HepG2 (cell line): ENCODE data around the gene ZACN. TPM values are rescaled to one million over a fixed set of nuclear protein-coding genes. Genes with fewer than 3 reads are reported as not detected.

Experiments used
- BATF2 ChIP-seq: sonication (generic); formaldehyde crosslinking; IDR thresholded peaks from 2 replicates; pipeline ENCODE4 v1.8.0; 2022; ENCODE audit warnings: mild to moderate bottlenecking, missing genetic modification reagents, moderate library complexity
- CC2D1A ChIP-seq: sonication (generic); formaldehyde crosslinking; IDR thresholded peaks from 2 replicates; pipeline ENCODE4 v1.8.1; 2023; ENCODE audit warnings: mild to moderate bottlenecking, missing genetic modification reagents
- DRAP1 ChIP-seq: IDR thresholded peaks from 2 replicates; pipeline ENCODE4 v1.6.1; 2016; ENCODE audit warnings: missing genetic modification reagents, missing compliant biosample characterization
- E2F1 ChIP-seq: sonication (generic); formaldehyde crosslinking; IDR thresholded peaks from 2 replicates; pipeline ENCODE4 v1.5.0; 2020; ENCODE audit warnings: missing genetic modification reagents
- ETV5 ChIP-seq: IDR thresholded peaks from 2 replicates; pipeline ENCODE4 v1.6.1; 2018; ENCODE audit warnings: missing biosample characterization, missing genetic modification reagents, inconsistent platforms, borderline replicate concordance
- FOXC1 ChIP-seq: sonication (generic); formaldehyde crosslinking; IDR thresholded peaks from 2 replicates; pipeline ENCODE4 v1.8.0; 2022; ENCODE audit warnings: mild to moderate bottlenecking, missing genetic modification reagents, borderline replicate concordance
- GTF2F1 ChIP-seq: fragments of 150-350 bp; IDR thresholded peaks from 2 replicates; pipeline ENCODE4 v1.6.1; 2014; ENCODE audit warnings: low read length
- MED13 ChIP-seq: sonication (generic); formaldehyde crosslinking; IDR thresholded peaks from 2 replicates; pipeline ENCODE4 v1.5.0; 2020; ENCODE audit warnings: missing genetic modification reagents
- MXI1 ChIP-seq: IDR thresholded peaks from 3 replicates; pipeline ENCODE4 v1.6.1; 2012; ENCODE audit warnings: low read depth, low read length, inconsistent platforms, borderline replicate concordance
- NCOR1 ChIP-seq: fragments of 200-600 bp; sonication (generic); IDR thresholded peaks from 2 replicates; pipeline ENCODE4 v1.7.0; 2017; ENCODE audit warnings: antibody characterized with exemption, low read length, borderline replicate concordance
- NFE2L2 ChIP-seq: fragments of 150-350 bp; IDR thresholded peaks from 2 replicates; pipeline ENCODE4 v1.6.1; 2014; ENCODE audit warnings: low read length
- THRA ChIP-seq: sonication (generic); formaldehyde crosslinking; IDR thresholded peaks from 2 replicates; pipeline ENCODE4 v1.4.0; 2020; ENCODE audit warnings: missing genetic modification reagents, borderline replicate concordance
- TMF1 ChIP-seq: sonication (generic); formaldehyde crosslinking; IDR thresholded peaks from 2 replicates; pipeline ENCODE4 v1.8.1; 2022; ENCODE audit warnings: low read depth, missing genetic modification reagents
- ZFP62 ChIP-seq: sonication (generic); formaldehyde crosslinking; IDR thresholded peaks from 2 replicates; pipeline ENCODE4 v1.4.0; 2020; ENCODE audit warnings: missing genetic modification reagents
- ZFX ChIP-seq: sonication (generic); formaldehyde crosslinking; IDR thresholded peaks from 2 replicates; pipeline ENCODE4 v1.4.0; 2020; ENCODE audit warnings: mild to moderate bottlenecking, low read depth, missing genetic modification reagents, moderate library complexity
- ZKSCAN8 ChIP-seq: IDR thresholded peaks from 2 replicates; pipeline ENCODE4 v1.6.1; 2016; ENCODE audit warnings: borderline replicate concordance, missing genetic modification reagents, missing compliant biosample characterization
- ZNF121 ChIP-seq: sonication (generic); formaldehyde crosslinking; IDR thresholded peaks from 2 replicates; pipeline ENCODE4 v1.5.0; 2020; ENCODE audit warnings: mild to moderate bottlenecking, missing genetic modification reagents
- ZNF292 ChIP-seq: sonication (generic); formaldehyde crosslinking; IDR thresholded peaks from 2 replicates; pipeline ENCODE4 v1.8.1; 2022; ENCODE audit warnings: mild to moderate bottlenecking, low read depth, missing genetic modification reagents, borderline replicate concordance
- ZNF333 ChIP-seq: sonication (generic); formaldehyde crosslinking; IDR thresholded peaks from 2 replicates; pipeline ENCODE4 v1.4.0; 2020; ENCODE audit warnings: mild to moderate bottlenecking, missing genetic modification reagents, borderline replicate concordance
- ZNF609 ChIP-seq: sonication (generic); formaldehyde crosslinking; IDR thresholded peaks from 2 replicates; pipeline ENCODE4 v1.4.0; 2020; ENCODE audit warnings: mild to moderate bottlenecking, missing genetic modification reagents, borderline replicate concordance
- ZNF629 ChIP-seq: sonication (generic); formaldehyde crosslinking; conservative IDR thresholded peaks from 2 replicates; pipeline ENCODE4 v1.5.0; 2020; ENCODE audit warnings: missing genetic modification reagents
- polyA plus RNA-seq, 8 experiments: library from polyadenylated mRNA; depleted of rRNA in 3 of 8; stranded (reverse) in 7 of 8; unstranded in 1 of 8; fragments of >200 nt; fragmentation: Illumina TruSeq in 4 of 8; extraction: Trizol in 4 of 8; gene quantifications; 2 replicates each; pipeline versions ENCODE4 v1.2.1 to v1.2.3, GENCODE V29; 2011 to 2016; ENCODE audit warnings: low read depth in 4 of 8, missing spikeins in 1 of 8, mixed read lengths in 1 of 8; ENCODE audit not compliant: insufficient read depth in 1 of 8
- total RNA-seq, 5 experiments: library from RNA; depleted of rRNA; stranded (reverse); fragments of >200 nt; fragmentation: Illumina TruSeq; extraction: Trizol; gene quantifications; 2 replicates each; pipeline ENCODE4 v1.2.3, GENCODE V29; 2016; ENCODE audit warnings: low read depth in 1 of 5

The ZACN gene
- total and polyA plus RNA-seq, 2 of the 13 experiments (the other 11 are each of a cell fraction or from before 2014, with no cell fraction given): 0.11 to 0.15 TPM

GRCh38 chr17:76103274-76104139, 24.5 kb downstream of the ZACN start, which contains the start of gene EXOC7 (continued):
- TF ChIP-seq MXI1 (peak; percentile 75; the same call in 2 of the 3 replicates), ZNF121 (CRISPR knock-in tag) (0 out of 2 replicates have a peak, but pooled peaks have one; percentile 40), ZNF629 (no peak), ZKSCAN8 (peak; percentile 81; the same call in 1 of the 2 replicates), ZNF333 (peak; percentile 61; the same call in 1 of the 2 replicates), THRA (CRISPR knock-in tag) (peak; percentile 9; the same call in 1 of the 2 replicates), FOXC1 (peak; percentile 84), TMF1 (CRISPR knock-in tag) (no peak; the same call in 1 of the 2 replicates), ZFP62 (CRISPR knock-in tag) (no peak), NFE2L2 (no peak), CC2D1A (CRISPR knock-in tag) (no peak), ZFX (CRISPR knock-in tag) (peak; percentile 95), ETV5 (CRISPR knock-in tag) (peak; percentile 81; the same call in 1 of the 2 replicates), DRAP1 (CRISPR knock-in tag) (peak; percentile 87), NCOR1 (no peak), MED13 (CRISPR knock-in tag) (no peak), BATF2 (CRISPR knock-in tag) (no peak), GTF2F1 (no peak), ZNF292 (peak; percentile 44; the same call in 1 of the 2 replicates), E2F1 (CRISPR knock-in tag) (no peak), ZNF609 (CRISPR knock-in tag) (0 out of 2 replicates have a peak, but pooled peaks have one; percentile 13)
